Gastrocnemius medialis (tissue), 4 donors: ENCODE measurements around the gene DDRGK1. TPM values are rescaled to one million over a fixed set of nuclear protein-coding genes. Genes with fewer than 3 reads are reported as not detected.

Experiments
- ATAC-seq, 2 donors: fragments of 150-250 bp; one replicate each; pipeline ENCODE4 v1.9.1; 2016
- DNase-seq, 2 donors: peaks; one replicate each; pipeline ENCODE4 v3.0.0-alpha.2; 2019
- H3K27ac ChIP-seq, 4 donors: fragments of 200-600 bp; sonication (generic); 1 replicate in 1 of 4; 2 replicates in 3 of 4; pipeline ENCODE4 v1.5.1; 2016 to 2018; ENCODE audit warnings: mild to moderate bottlenecking in 2 of 4, moderate library complexity in 1 of 4
- H3K27me3 ChIP-seq, 3 donors: fragments of 200-600 bp; sonication (generic) in 2 of 3; 1 replicate in 1 of 3; 2 replicates in 2 of 3; pipeline versions ENCODE4 v1.5.1 to v1.6.0; 2016 to 2019; ENCODE audit warnings: mild to moderate bottlenecking in 1 of 3, moderate library complexity in 1 of 3
- H3K36me3 ChIP-seq, 2 donors: fragments of 200-600 bp; sonication (generic) in 1 of 2; one replicate each; pipeline ENCODE4 v1.5.1; 2017 to 2018
- H3K4me1 ChIP-seq, 2 donors: fragments of 200-600 bp; sonication (generic) in 1 of 2; one replicate each; pipeline ENCODE4 v1.5.1; 2016 to 2017; ENCODE audit warnings: mild to moderate bottlenecking in 2 of 2
- H3K4me3 ChIP-seq, 4 donors: fragments of 200-600 bp; sonication (generic) in 3 of 4; 1 replicate in 1 of 4; 2 replicates in 3 of 4; pipeline ENCODE4 v1.5.1; 2016 to 2019; ENCODE audit warnings: mild to moderate bottlenecking in 2 of 4
- H3K9me3 ChIP-seq, 3 donors: fragments of 200-600 bp; sonication (generic) in 2 of 3; 1 replicate in 1 of 3; 2 replicates in 2 of 3; pipeline ENCODE4 v1.5.1; 2016 to 2019
- CTCF ChIP-seq, 5 experiments: fragments of 450-650 bp in 3 of 5; fragments of 200-600 bp in 2 of 5; sonication (generic) in 2 of 5; IDR thresholded peaks in 4 of 5; conservative IDR thresholded peaks in 1 of 5; 1 replicate in 4 of 5; 2 replicates in 1 of 5; pipeline ENCODE4 v1.5.1; 2016 to 2019; ENCODE audit warnings: antibody characterized with exemption in 5 of 5, mild to moderate bottlenecking in 3 of 5, moderate library complexity in 3 of 5
- POLR2A ChIP-seq, 2 donors: fragments of 450-650 bp; IDR thresholded peaks; one replicate each; pipeline ENCODE4 v1.6.1; 2017; ENCODE audit warnings: antibody characterized with exemption in 2 of 2, mild to moderate bottlenecking in 2 of 2, moderate library complexity in 2 of 2
- in situ Hi-C, 4 donors: fragments of 200-750 bp; cut with MboI; loops; one replicate each; pipeline versions ENCODE4 v1.15.0 to v1.8.0; 2017; ENCODE audit warnings: low sequenced_read_pairs in 4 of 4
- intact Hi-C: fragments of 100-400 bp; cut with DNase I; formaldehyde crosslinking; loops from one replicate; pipeline ENCODE4 v1.15.1; 2023; ENCODE audit warnings: low total_unique reads
- total RNA-seq, 4 donors: library from RNA; depleted of rRNA; stranded (reverse); fragments of >200 nt; gene quantifications; one replicate each; pipeline versions ENCODE4 v1.1.0 to v1.2.3, GENCODE V29; 2016

DDRGK1 gene
- total RNA-seq, 4 donors from 2014 or later: 55.2 to 75.7 (median 64.7) TPM

DNA sequence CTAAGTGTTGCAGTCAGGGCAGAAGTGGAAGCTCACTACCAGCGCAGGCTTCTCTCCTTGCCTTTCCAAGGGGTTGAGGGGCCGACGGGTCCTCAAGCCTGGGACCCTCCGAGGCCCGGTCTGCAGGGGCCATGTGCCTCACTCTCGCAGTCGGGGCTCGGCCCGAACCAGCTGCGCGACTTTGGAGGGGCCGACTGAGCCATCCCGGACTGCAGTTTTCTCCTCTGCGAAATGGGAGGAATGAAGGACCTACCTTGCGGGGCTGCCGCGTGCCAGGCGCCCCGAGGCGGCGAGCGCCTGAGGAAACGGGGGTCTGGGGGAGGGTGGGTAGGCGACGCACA is 36.8 kb downstream of the DDRGK1 start:
- in situ Hi-C loops (no loop called here), intact Hi-C loops (no loop called here)
- ATAC-seq: no peak
- no peak overlapping the region for H3K4me3 ChIP-seq
- no peak for DNase-seq
- no peak overlapping the region for H3K27ac ChIP-seq
- no peaks in the 10 kb centered on the region for H3K9me3 ChIP-seq
- no peaks in the 10 kb centered on the region for H3K27me3 ChIP-seq
- no peak for TF ChIP-seq POLR2A (IDR thresholded peaks at IDR 0.05)
- no peaks in the 10 kb centered on the region for H3K36me3 ChIP-seq
- peaks cover 13 to 17% of the 10 kb centered on the region in 2 donors for H3K4me1 ChIP-seq

GRCh38 chr20:3166913-3167342 is 37.6 kb downstream of the DDRGK1 start:
- Histone ChIP-seq H3K27me3 (no peaks in the 10 kb centered on the region), H3K27ac (no peak overlapping the region), H3K36me3 (no peaks in the 10 kb centered on the region), H3K4me3 (no peak overlapping the region), H3K4me1 (peaks cover 9% of the 10 kb centered on the region in 2 donors), H3K9me3 (no peaks in the 10 kb centered on the region)
- in situ Hi-C loops: no loop called here
- ATAC-seq (no peak), DNase-seq (no peak)
- TF ChIP-seq CTCF (IDR thresholded peaks at IDR 0.05 in 4 of 5, conservative IDR thresholded peaks at IDR 0.05 in 1 of 5): no peak
- TF ChIP-seq POLR2A (IDR thresholded peaks at IDR 0.05): no peak
- intact Hi-C loops: no loop called here

- H3K36me3 ChIP-seq: no peaks in the 10 kb centered on the region
- H3K27ac ChIP-seq: no peak overlapping the region
- H3K27me3 ChIP-seq: no peaks in the 10 kb centered on the region
- TF ChIP-seq CTCF (IDR thresholded peaks at IDR 0.05 in 4 of 5, conservative IDR thresholded peaks at IDR 0.05 in 1 of 5) (no peak), POLR2A (IDR thresholded peaks at IDR 0.05) (no peak)
- intact Hi-C loops: no loop called here
- H3K4me3 ChIP-seq: no peak overlapping the region
- H3K4me1 ChIP-seq: peaks cover 9% of the 10 kb centered on the region in 2 donors
- in situ Hi-C loops: no loop called here
- ATAC-seq: no peak
- H3K9me3 ChIP-seq: no peaks in the 10 kb centered on the region
- DNase-seq: no peak
These were observed 38.1 kb downstream of the DDRGK1 start for GRCh38 chr20:3166338-3166912.

DNA sequence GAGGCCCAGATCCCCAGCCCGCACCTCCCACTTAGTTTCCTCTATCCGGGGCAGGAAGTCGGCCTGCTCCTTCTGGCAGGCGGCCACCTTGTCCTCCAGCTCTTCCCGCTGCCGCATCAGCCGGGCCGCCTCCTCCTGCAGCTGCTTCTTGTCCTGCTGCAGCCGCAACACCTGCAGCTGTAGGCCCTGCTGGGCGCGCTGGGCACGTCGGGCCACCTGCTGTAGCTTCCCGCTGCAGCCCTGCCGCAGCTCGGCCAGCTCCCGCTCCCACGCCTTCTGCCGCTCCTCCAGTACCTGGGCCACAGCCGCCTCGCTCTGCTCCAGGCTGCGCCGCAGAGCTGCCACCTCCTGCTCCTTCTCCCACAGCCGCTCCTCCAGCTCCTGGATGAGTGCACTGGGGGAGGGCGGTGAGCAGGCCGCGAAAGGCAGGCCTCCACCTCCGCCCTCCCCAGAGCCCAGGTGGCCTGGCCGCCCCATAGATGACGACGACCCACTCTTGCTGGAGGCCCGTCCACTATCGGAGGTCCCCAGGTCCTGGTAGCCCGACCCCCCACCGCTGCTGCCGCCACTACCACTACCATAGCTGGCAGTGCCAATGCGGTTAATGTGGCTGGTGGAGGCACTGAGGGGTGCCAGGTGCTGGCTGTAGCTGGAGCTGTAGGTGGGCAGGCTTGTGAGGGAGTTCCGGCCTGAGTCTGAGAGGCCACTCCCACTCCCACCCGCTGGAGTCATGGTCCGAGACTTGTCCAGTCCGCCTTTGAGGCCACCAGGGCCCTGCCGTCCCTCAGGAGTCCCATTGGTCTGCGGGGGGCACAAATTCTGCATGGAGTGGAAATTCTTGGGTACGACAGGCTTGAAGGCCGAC is 38.8 kb downstream of the DDRGK1 start:
- peaks cover 9% of the 10 kb centered on the region in 2 donors for H3K4me1 ChIP-seq
- no peak overlapping the region for H3K27ac ChIP-seq
- H3K36me3 ChIP-seq: no peaks in the 10 kb centered on the region
- TF ChIP-seq CTCF (IDR thresholded peaks at IDR 0.05 in 4 of 5, conservative IDR thresholded peaks at IDR 0.05 in 1 of 5): no peak
- TF ChIP-seq POLR2A (IDR thresholded peaks at IDR 0.05): no peak
- ATAC-seq: no peak
- no peaks in the 10 kb centered on the region for H3K9me3 ChIP-seq
- intact Hi-C loops: no loop called here
- DNase-seq: no peak
- peak overlapping the region in 1 of 4 donors; percentile 24 for H3K4me3 ChIP-seq
- no peaks in the 10 kb centered on the region for H3K27me3 ChIP-seq
- in situ Hi-C loops: no loop called here

DNA sequence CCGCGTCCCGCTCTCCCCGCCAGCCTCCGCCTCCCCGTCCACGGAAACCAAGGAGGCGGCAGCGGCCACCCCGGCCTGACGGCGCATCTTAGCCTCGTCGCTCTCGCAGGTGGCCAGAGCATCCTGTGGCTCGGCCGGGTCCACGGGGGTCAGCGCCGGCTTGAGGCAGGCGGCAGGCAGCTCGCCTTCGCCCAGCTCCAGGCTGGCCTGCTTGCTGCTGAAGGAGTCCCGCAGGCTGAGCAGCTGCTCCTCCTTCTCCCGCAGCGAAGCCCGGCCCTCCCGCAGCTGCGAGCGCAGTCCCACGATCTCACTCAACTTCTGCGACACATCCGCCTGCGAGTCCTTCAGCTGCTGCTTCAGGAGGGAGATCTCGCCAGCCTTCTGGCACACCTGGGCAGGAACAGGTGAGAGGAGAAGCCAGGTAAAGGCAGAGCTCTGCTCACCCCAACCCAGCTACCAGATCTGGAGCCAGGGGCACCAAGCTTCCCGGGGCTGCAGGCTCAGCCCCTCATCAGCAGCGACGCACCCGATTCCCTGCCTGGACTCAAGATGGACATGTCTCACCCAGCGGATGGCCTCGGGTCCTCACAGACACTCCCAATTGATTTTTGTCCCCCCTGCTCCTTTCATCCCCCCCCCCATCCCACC is 39.6 kb downstream of the DDRGK1 start:
- peaks cover 9% of the 10 kb centered on the region in 2 donors for H3K4me1 ChIP-seq
- H3K27ac ChIP-seq: no peak overlapping the region
- no peaks in the 10 kb centered on the region for H3K27me3 ChIP-seq
- in situ Hi-C loops: no loop called here
- H3K36me3 ChIP-seq: no peaks in the 10 kb centered on the region
- DNase-seq: no peak
- no peaks in the 10 kb centered on the region for H3K9me3 ChIP-seq
- no peak for ATAC-seq
- peak overlapping the region in 1 of 4 donors; percentile 24 for H3K4me3 ChIP-seq
- TF ChIP-seq POLR2A (IDR thresholded peaks at IDR 0.05): no peak
- no peak for TF ChIP-seq CTCF (IDR thresholded peaks at IDR 0.05 in 4 of 5, conservative IDR thresholded peaks at IDR 0.05 in 1 of 5)
- intact Hi-C loops: no loop called here
